Left ventricle myocardium inferior (tissue), 1 donor: ENCODE measurements around the gene TRHDE. TPM values are rescaled to one million over a fixed set of nuclear protein-coding genes. Genes with fewer than 3 reads are reported as not detected.

Source experiments
- DNase-seq: peaks from one replicate; pipeline ENCODE4 v3.0.0-alpha.2; 2020
- H3K27ac ChIP-seq: fragments of 200-600 bp; replicated peaks from 2 replicates; pipeline ENCODE4 v1.8.0; 2021
- H3K27me3 ChIP-seq: fragments of 200-600 bp; 2 replicates; pipeline ENCODE4 v1.8.0; 2021; ENCODE audit warnings: low read depth
- H3K36me3 ChIP-seq: fragments of 200-600 bp; 2 replicates; pipeline ENCODE4 v1.8.0; 2021
- H3K4me1 ChIP-seq: fragments of 200-600 bp; 2 replicates; pipeline ENCODE4 v1.8.0; 2021
- H3K4me3 ChIP-seq: fragments of 200-600 bp; 2 replicates; pipeline ENCODE4 v1.8.0; 2021; ENCODE audit warnings: mild to moderate bottlenecking, moderate library complexity
- H3K9me3 ChIP-seq: fragments of 200-600 bp; replicated peaks from 2 replicates; pipeline ENCODE4 v1.8.0; 2021
- CTCF ChIP-seq: fragments of 200-600 bp; IDR thresholded peaks from 2 replicates; pipeline ENCODE4 v1.8.0; 2021; ENCODE audit warnings: antibody characterized with exemption, mild to moderate bottlenecking, borderline replicate concordance
- intact Hi-C: fragments of 100-400 bp; cut with micrococcal nuclease; formaldehyde crosslinking; loops from one replicate; pipeline ENCODE4 v1.11.0; 2022
- total RNA-seq: library from RNA; stranded (reverse); fragmentation: NEBNext Ultra II Directional; extraction: Animal tissue kit (Norgen Biotek cat#: 25700); gene quantifications from one replicate; pipeline ENCODE4 v1.2.1, GENCODE V29; 2021
- donor health status: DM: no; HTN: yes; CAD: no; lungs with severe emphysema.

The TRHDE gene
- total RNA-seq, 1 donor from 2014 or later = 0.96 TPM

GRCh38 chr12:72465940-72466630, 193.9 kb downstream of the TRHDE start:
- intact Hi-C loops = no loop called here
- Histone ChIP-seq H3K9me3 (no peaks in the 10 kb centered on the region), H3K4me1 (no peaks in the 10 kb centered on the region), H3K27me3 (no peaks in the 10 kb centered on the region), H3K27ac (no peak overlapping the region), H3K4me3 (no peak overlapping the region), H3K36me3 (no peaks in the 10 kb centered on the region)
- DNase-seq = no peak
- no peak for TF ChIP-seq CTCF

GRCh38 chr12:72467985-72468384, 195.8 kb downstream of the TRHDE start:
- no peak overlapping the region for H3K27ac ChIP-seq
- intact Hi-C loops = no loop called here

GRCh38 chr12:72468505-72468904, 196.3 kb downstream of the TRHDE start:
- TF ChIP-seq CTCF = no peak
- no peak overlapping the region for H3K27ac ChIP-seq
- no peaks in the 10 kb centered on the region for H3K4me1 ChIP-seq

More at GRCh38 chr12:72467985-72468384, 195.8 kb downstream of the TRHDE start:
- H3K27me3 ChIP-seq = no peaks in the 10 kb centered on the region
- no peaks in the 10 kb centered on the region for H3K36me3 ChIP-seq
- DNase-seq = no peak
- TF ChIP-seq CTCF = no peak
- no peak overlapping the region for H3K4me3 ChIP-seq
- H3K4me1 ChIP-seq = no peaks in the 10 kb centered on the region
- no peaks in the 10 kb centered on the region for H3K9me3 ChIP-seq

GRCh38 chr12:72471806-72472205, 199.6 kb downstream of the TRHDE start:
- H3K4me1 ChIP-seq = no peaks in the 10 kb centered on the region
- no peak overlapping the region for H3K27ac ChIP-seq
- no peaks in the 10 kb centered on the region for H3K9me3 ChIP-seq
- H3K4me3 ChIP-seq = no peak overlapping the region
- intact Hi-C loops = no loop called here
- TF ChIP-seq CTCF = no peak
- DNase-seq = no peak
- H3K36me3 ChIP-seq = no peaks in the 10 kb centered on the region
- H3K27me3 ChIP-seq = no peaks in the 10 kb centered on the region

More at GRCh38 chr12:72468505-72468904, 196.3 kb downstream of the TRHDE start:
- DNase-seq = no peak
- Histone ChIP-seq H3K4me3 (no peak overlapping the region), H3K36me3 (no peaks in the 10 kb centered on the region), H3K27me3 (no peaks in the 10 kb centered on the region), H3K9me3 (no peaks in the 10 kb centered on the region)
- intact Hi-C loops = no loop called here

- no peak overlapping the region for H3K27ac ChIP-seq
- DNase-seq = no peak
- H3K36me3 ChIP-seq = no peaks in the 10 kb centered on the region
- no peaks in the 10 kb centered on the region for H3K4me1 ChIP-seq
- intact Hi-C loops = no loop called here
- no peaks in the 10 kb centered on the region for H3K9me3 ChIP-seq
- H3K4me3 ChIP-seq = no peak overlapping the region
- no peak for TF ChIP-seq CTCF
- no peaks in the 10 kb centered on the region for H3K27me3 ChIP-seq
Measured at GRCh38 chr12:72472350-72472749, 200.2 kb downstream of the TRHDE start.
